HCT116 (cell line): ENCODE data around the gene GNAS.

ENCODE experiments used
- POLR2A ChIP-seq: IDR thresholded peaks from 2 replicates; pipeline ENCODE4 v1.7.0; 2011; ENCODE audit warnings: borderline replicate concordance; ENCODE audit not compliant: insufficient read depth, insufficient read length; ENCODE audit errors: extremely low read depth
- TF ChIP-seq, protein P1 (sequence below): IDR thresholded peaks from 2 replicates; pipeline ENCODE4 v1.6.1; 2012; ENCODE audit warnings: low read depth

DNA sequence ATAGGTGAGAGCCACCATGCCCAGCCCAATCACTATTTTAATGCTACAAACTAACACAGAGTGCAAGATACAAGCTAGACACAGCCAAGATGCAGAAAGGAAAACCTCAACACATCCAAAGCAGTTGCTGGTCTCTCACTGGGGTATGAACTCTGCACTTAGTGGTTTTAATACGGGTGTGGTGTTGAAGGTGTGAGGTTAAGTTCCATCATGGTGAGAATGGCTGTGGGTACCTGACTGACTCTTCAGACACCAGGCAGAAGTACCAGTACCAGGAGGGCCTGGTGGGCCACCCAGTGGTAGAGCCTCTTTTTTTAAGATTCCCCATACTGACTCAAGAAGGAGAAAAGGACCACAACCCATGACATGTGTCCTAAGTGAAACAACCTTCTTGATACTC, 14.8 kb upstream of the GNAS start:
- TF ChIP-seq POLR2A = no peak
- TF ChIP-seq, protein P1, sequence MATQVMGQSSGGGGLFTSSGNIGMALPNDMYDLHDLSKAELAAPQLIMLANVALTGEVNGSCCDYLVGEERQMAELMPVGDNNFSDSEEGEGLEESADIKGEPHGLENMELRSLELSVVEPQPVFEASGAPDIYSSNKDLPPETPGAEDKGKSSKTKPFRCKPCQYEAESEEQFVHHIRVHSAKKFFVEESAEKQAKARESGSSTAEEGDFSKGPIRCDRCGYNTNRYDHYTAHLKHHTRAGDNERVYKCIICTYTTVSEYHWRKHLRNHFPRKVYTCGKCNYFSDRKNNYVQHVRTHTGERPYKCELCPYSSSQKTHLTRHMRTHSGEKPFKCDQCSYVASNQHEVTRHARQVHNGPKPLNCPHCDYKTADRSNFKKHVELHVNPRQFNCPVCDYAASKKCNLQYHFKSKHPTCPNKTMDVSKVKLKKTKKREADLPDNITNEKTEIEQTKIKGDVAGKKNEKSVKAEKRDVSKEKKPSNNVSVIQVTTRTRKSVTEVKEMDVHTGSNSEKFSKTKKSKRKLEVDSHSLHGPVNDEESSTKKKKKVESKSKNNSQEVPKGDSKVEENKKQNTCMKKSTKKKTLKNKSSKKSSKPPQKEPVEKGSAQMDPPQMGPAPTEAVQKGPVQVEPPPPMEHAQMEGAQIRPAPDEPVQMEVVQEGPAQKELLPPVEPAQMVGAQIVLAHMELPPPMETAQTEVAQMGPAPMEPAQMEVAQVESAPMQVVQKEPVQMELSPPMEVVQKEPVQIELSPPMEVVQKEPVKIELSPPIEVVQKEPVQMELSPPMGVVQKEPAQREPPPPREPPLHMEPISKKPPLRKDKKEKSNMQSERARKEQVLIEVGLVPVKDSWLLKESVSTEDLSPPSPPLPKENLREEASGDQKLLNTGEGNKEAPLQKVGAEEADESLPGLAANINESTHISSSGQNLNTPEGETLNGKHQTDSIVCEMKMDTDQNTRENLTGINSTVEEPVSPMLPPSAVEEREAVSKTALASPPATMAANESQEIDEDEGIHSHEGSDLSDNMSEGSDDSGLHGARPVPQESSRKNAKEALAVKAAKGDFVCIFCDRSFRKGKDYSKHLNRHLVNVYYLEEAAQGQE = no peak
